GM12872 (cell line): ENCODE results near the gene MLN.

Experiments used
- CTCF ChIP-seq: IDR thresholded peaks from 3 replicates; pipeline ENCODE4 v1.5.1; 2011; ENCODE audit warnings: low read depth, mild to moderate bottlenecking, low read length, moderate library complexity; ENCODE audit not compliant: insufficient read depth

MLN gene

GRCh38 chr6:33847867-33848266, 44.1 kb upstream of the MLN start:
- no peak for TF ChIP-seq CTCF

- TF ChIP-seq CTCF, result no peak
Measured at GRCh38 chr6:33847078-33847477, 43.3 kb upstream of the MLN start.

GRCh38 chr6:33846226-33846625, 42.4 kb upstream of the MLN start:
- TF ChIP-seq CTCF, result no peak

GRCh38 chr6:33845031-33845745, 41.4 kb upstream of the MLN start:
- no peak for TF ChIP-seq CTCF

- TF ChIP-seq CTCF, result no peak
Measured at GRCh38 chr6:33843131-33844121, 39.6 kb upstream of the MLN start.

GRCh38 chr6:33841868-33842267, 38.1 kb upstream of the MLN start:
- no peak for TF ChIP-seq CTCF

GRCh38 chr6:33841070-33841469, 37.3 kb upstream of the MLN start:
- no peak for TF ChIP-seq CTCF
